Measurements from ENCODE around the gene LTBP3.
A peak's percentile ranks its signal among the peaks of the same experiment; 100 is the strongest.

Gene LTBP3

GRCh38 chr11:65580031-65580692 is 22.0 kb upstream of the LTBP3 start:
- Mint-ChIP-seq H3K27ac (peak overlapping the region; percentile 7), H3K9me3 (no peaks in the 10 kb centered on the region), H3K27me3 (no peaks in the 10 kb centered on the region), H3K4me1 (peaks cover 43 to 64% of the 10 kb centered on the region in 2 donors), H3K36me3 (peaks cover 47 to 73% of the 10 kb centered on the region in 2 donors), H3K4me3 (no peak overlapping the region)
- DNase-seq = no peak
- no peak for ATAC-seq (replicated peaks)

GRCh38 chr11:65579291-65579690 is 21.1 kb upstream of the LTBP3 start:
- H3K36me3 Mint-ChIP-seq = peaks cover 44 to 69% of the 10 kb centered on the region in 2 donors
- peak overlapping the region; percentile 59 for H3K27ac Mint-ChIP-seq
- H3K4me1 Mint-ChIP-seq = peaks cover 48 to 70% of the 10 kb centered on the region in 2 donors
- H3K4me3 Mint-ChIP-seq = no peak overlapping the region
- no peak for ATAC-seq (replicated peaks)
- no peak for DNase-seq
- no peaks in the 10 kb centered on the region for H3K9me3 Mint-ChIP-seq
- H3K27me3 Mint-ChIP-seq = no peaks in the 10 kb centered on the region

GRCh38 chr11:65578667-65579066 is 20.5 kb upstream of the LTBP3 start:
- peaks cover 46 to 75% of the 10 kb centered on the region in 2 donors for H3K4me1 Mint-ChIP-seq
- H3K9me3 Mint-ChIP-seq = no peaks in the 10 kb centered on the region
- no peak for ATAC-seq (replicated peaks)
- H3K36me3 Mint-ChIP-seq = peaks cover 44 to 68% of the 10 kb centered on the region in 2 donors
- H3K4me3 Mint-ChIP-seq = peak overlapping the region; percentile 88 to 90
- no peak for DNase-seq
- H3K27ac Mint-ChIP-seq = peak overlapping the region; percentile 96
- H3K27me3 Mint-ChIP-seq = no peaks in the 10 kb centered on the region

GRCh38 chr11:65578134-65578533 is 20.0 kb upstream of the LTBP3 start:
- H3K36me3 Mint-ChIP-seq = peaks cover 42 to 65% of the 10 kb centered on the region in 2 donors

GRCh38 chr11:65577756-65578109 is 19.6 kb upstream of the LTBP3 start:
- H3K4me3 Mint-ChIP-seq = peak overlapping the region; percentile 88 to 90
- ATAC-seq (replicated peaks) (no peak), DNase-seq (no peak)
- H3K36me3 Mint-ChIP-seq = peaks cover 38 to 61% of the 10 kb centered on the region in 2 donors
- H3K27me3 Mint-ChIP-seq = no peaks in the 10 kb centered on the region
- H3K27ac Mint-ChIP-seq = peak overlapping the region; percentile 96
- H3K4me1 Mint-ChIP-seq = peaks cover 44 to 73% of the 10 kb centered on the region in 2 donors
- H3K9me3 Mint-ChIP-seq = no peaks in the 10 kb centered on the region

More at GRCh38 chr11:65578134-65578533, 20.0 kb upstream of the LTBP3 start:
- Mint-ChIP-seq H3K4me1 (peaks cover 47 to 75% of the 10 kb centered on the region in 2 donors), H3K4me3 (peak overlapping the region; percentile 88 to 90), H3K27me3 (no peaks in the 10 kb centered on the region), H3K9me3 (no peaks in the 10 kb centered on the region), H3K27ac (peak overlapping the region; percentile 96)
- no peak for ATAC-seq (replicated peaks)
- DNase-seq = no peak

- ATAC-seq (replicated peaks) = peak; percentile 10 to 21
These were observed 19.0 kb upstream of the LTBP3 start for GRCh38 chr11:65576867-65577755.

GRCh38 chr11:65576232-65576866 is 18.2 kb upstream of the LTBP3 start:
- no peaks in the 10 kb centered on the region for H3K27me3 Mint-ChIP-seq
- H3K36me3 Mint-ChIP-seq = peaks cover 29 to 56% of the 10 kb centered on the region in 2 donors
- DNase-seq (no peak), ATAC-seq (replicated peaks) (peak in 1 of 2 donors; percentile 1)
- H3K4me1 Mint-ChIP-seq = peaks cover 41 to 77% of the 10 kb centered on the region in 2 donors
- peak overlapping the region; percentile 88 to 90 for H3K4me3 Mint-ChIP-seq
- H3K27ac Mint-ChIP-seq = peak overlapping the region; percentile 96
- no peaks in the 10 kb centered on the region for H3K9me3 Mint-ChIP-seq

More at GRCh38 chr11:65576867-65577755, 19.0 kb upstream of the LTBP3 start:
- Mint-ChIP-seq H3K9me3 (no peaks in the 10 kb centered on the region), H3K27me3 (no peaks in the 10 kb centered on the region), H3K4me1 (peaks cover 40 to 77% of the 10 kb centered on the region in 2 donors), H3K4me3 (peak overlapping the region; percentile 88 to 90), H3K36me3 (peaks cover 33 to 58% of the 10 kb centered on the region in 2 donors), H3K27ac (peak overlapping the region; percentile 96)
- peak; percentile 56 for DNase-seq

GRCh38 chr11:65575568-65576231 is 17.5 kb upstream of the LTBP3 start, which contains the start of gene EHBP1L1:
Gene EHBP1L1, plus strand, starts transcription at chr11:65576053. Its CDS starts 250 bp downstream, at chr11:65576303.
- H3K4me1 Mint-ChIP-seq = peaks cover 42 to 80% of the 10 kb centered on the region in 2 donors
- H3K27ac Mint-ChIP-seq = peak within 1 kb of the TSS; percentile 97
- H3K36me3 Mint-ChIP-seq = peaks cover 26 to 51% of the 10 kb centered on the region in 2 donors
- ATAC-seq (replicated peaks) (peak; percentile 50 to 55), DNase-seq (peak; percentile 80)
- H3K9me3 Mint-ChIP-seq = no peaks in the 10 kb centered on the region
- no peaks in the 10 kb centered on the region for H3K27me3 Mint-ChIP-seq
- peak within 1 kb of the TSS; percentile 88 to 91 for H3K4me3 Mint-ChIP-seq

- no peaks in the 10 kb centered on the region for H3K9me3 Mint-ChIP-seq
- peaks cover 26 to 47% of the 10 kb centered on the region in 2 donors for H3K36me3 Mint-ChIP-seq
- peak overlapping the region; percentile 97 for H3K27ac Mint-ChIP-seq
- H3K4me1 Mint-ChIP-seq = peaks cover 45 to 82% of the 10 kb centered on the region in 2 donors
- DNase-seq = peak; percentile 39
- ATAC-seq (replicated peaks) = peak; percentile 2 to 3
- H3K27me3 Mint-ChIP-seq = no peaks in the 10 kb centered on the region
- peak overlapping the region; percentile 88 to 91 for H3K4me3 Mint-ChIP-seq
These were observed 16.8 kb upstream of the LTBP3 start for GRCh38 chr11:65574811-65575567.

- DNase-seq (peak; percentile 95), ATAC-seq (replicated peaks) (peak; percentile 37 to 52)
- H3K27ac Mint-ChIP-seq = peak overlapping the region; percentile 97
- no peaks in the 10 kb centered on the region for H3K9me3 Mint-ChIP-seq
- H3K36me3 Mint-ChIP-seq = peaks cover 20 to 40% of the 10 kb centered on the region in 2 donors
- H3K4me3 Mint-ChIP-seq = peak overlapping the region; percentile 88 to 91
- no peaks in the 10 kb centered on the region for H3K27me3 Mint-ChIP-seq
- peaks cover 43 to 81% of the 10 kb centered on the region in 2 donors for H3K4me1 Mint-ChIP-seq
These were observed 16.1 kb upstream of the LTBP3 start for GRCh38 chr11:65574109-65574810.

GRCh38 chr11:65573391-65574079 is 15.4 kb upstream of the LTBP3 start:
- Mint-ChIP-seq H3K4me1 (peaks cover 46 to 81% of the 10 kb centered on the region in 2 donors), H3K27me3 (no peaks in the 10 kb centered on the region), H3K9me3 (no peaks in the 10 kb centered on the region), H3K4me3 (peak overlapping the region; percentile 87 to 88), H3K27ac (peak overlapping the region; percentile 97), H3K36me3 (peaks cover 17 to 33% of the 10 kb centered on the region in 2 donors)
- DNase-seq = no peak
- ATAC-seq (replicated peaks) = no peak

GRCh38 chr11:65572356-65573051 is 14.3 kb upstream of the LTBP3 start, which contains the start of gene FAM89B:
Gene FAM89B, plus strand, starts transcription at chr11:65572538. Its CDS starts 132 bp downstream, at chr11:65572670.
- Mint-ChIP-seq H3K27ac (peak within 1 kb of the TSS; percentile 97), H3K4me1 (peaks cover 40 to 78% of the 10 kb centered on the region in 2 donors), H3K36me3 (peaks cover 17 to 27% of the 10 kb centered on the region in 2 donors), H3K9me3 (no peaks in the 10 kb centered on the region), H3K4me3 (peak within 1 kb of the TSS; percentile 98 to 99), H3K27me3 (no peaks in the 10 kb centered on the region)
- ATAC-seq (replicated peaks) (peak in 1 of 2 donors; percentile 9), DNase-seq (peak; percentile 70)

Data from stimulated activated naive B cell treated with anti-CD40 and anti-IgM and Interleukin-4, amounts not matched to agents 10 μg/mL and 1 μg/mL and 100 μg/mL, for 72 hours (primary cell).